ENCODE measurements around the gene CEBPG. TPM values are rescaled to one million over a fixed set of nuclear protein-coding genes. Genes with fewer than 3 reads are reported as not detected.

Gene CEBPG
- total RNA-seq, 1 experiment from 2014 or later, result 33.4 TPM

DNA sequence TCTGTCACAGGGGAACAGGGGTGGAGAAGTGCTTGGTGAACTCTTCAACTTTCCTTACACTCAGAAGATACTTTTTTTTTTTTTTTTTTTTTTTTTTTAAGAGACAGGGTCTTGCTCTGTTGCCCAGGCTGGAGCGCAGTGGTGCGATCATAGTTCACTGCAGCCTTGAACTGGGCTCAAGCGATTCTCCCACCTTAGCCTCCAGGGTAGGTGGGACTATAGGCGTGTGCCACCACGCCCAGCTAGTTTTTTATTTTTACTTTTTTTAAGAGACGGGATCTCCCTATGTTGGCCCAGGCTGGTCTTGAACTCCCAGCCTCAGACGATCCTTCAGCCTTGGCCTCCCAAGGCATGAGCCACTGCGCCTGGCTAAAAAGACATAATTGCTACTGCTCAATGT, 11.5 kb downstream of the CEBPG start:
- intact Hi-C loops (cut with micrococcal nuclease; ENCODE audit: unreplicated experiment), result no loop called here
- Histone ChIP-seq H3K4me3 (no peak overlapping the region), H2AFZ (no peak overlapping the region), H3F3A (ENCODE audit: insufficient read depth, low read depth) (peaks cover 25% of the 10 kb centered on the region; the same call in 1 of the 2 replicates), H3K27me3 (ENCODE audit: insufficient read depth, low read depth) (no peaks in the 10 kb centered on the region), H3K36me3 (ENCODE audit: low read depth) (peaks cover 21% of the 10 kb centered on the region), H3K4me2 (no peak overlapping the region), H3K27ac (no peak overlapping the region), H4K20me1 (ENCODE audit: insufficient read depth) (peaks cover 64% of the 10 kb centered on the region), H3K9me2 (ENCODE audit: insufficient read depth) (no peaks in the 10 kb centered on the region), H3K9me3 (ENCODE audit: insufficient read depth, low read depth) (no peaks in the 10 kb centered on the region), H3K4me1 (replicated peaks; ENCODE audit: insufficient read depth) (no peaks in the 10 kb centered on the region), H3K79me2 (ENCODE audit: low read depth) (peaks cover 41% of the 10 kb centered on the region)
- no peak for TF ChIP-seq EZH2 (IDR thresholded peaks at IDR 0.05; ENCODE audit: low read depth)
- TF ChIP-seq, protein P1, sequence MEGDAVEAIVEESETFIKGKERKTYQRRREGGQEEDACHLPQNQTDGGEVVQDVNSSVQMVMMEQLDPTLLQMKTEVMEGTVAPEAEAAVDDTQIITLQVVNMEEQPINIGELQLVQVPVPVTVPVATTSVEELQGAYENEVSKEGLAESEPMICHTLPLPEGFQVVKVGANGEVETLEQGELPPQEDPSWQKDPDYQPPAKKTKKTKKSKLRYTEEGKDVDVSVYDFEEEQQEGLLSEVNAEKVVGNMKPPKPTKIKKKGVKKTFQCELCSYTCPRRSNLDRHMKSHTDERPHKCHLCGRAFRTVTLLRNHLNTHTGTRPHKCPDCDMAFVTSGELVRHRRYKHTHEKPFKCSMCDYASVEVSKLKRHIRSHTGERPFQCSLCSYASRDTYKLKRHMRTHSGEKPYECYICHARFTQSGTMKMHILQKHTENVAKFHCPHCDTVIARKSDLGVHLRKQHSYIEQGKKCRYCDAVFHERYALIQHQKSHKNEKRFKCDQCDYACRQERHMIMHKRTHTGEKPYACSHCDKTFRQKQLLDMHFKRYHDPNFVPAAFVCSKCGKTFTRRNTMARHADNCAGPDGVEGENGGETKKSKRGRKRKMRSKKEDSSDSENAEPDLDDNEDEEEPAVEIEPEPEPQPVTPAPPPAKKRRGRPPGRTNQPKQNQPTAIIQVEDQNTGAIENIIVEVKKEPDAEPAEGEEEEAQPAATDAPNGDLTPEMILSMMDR (conservative IDR thresholded peaks at IDR 0.05), result no peak
- CTCF ChIA-PET, result no interaction called here
- POLR2A ChIA-PET (ENCODE audit: unreplicated experiment), result interaction anchor here (0.6 kb wide), 1 partner anchor 9 kb away, joined by 3 read pairs; no protein-coding TSS in a partner anchor
- DNase-seq, result no peak
- BruUV-seq (replicated peaks), result no TSS peak

DNA sequence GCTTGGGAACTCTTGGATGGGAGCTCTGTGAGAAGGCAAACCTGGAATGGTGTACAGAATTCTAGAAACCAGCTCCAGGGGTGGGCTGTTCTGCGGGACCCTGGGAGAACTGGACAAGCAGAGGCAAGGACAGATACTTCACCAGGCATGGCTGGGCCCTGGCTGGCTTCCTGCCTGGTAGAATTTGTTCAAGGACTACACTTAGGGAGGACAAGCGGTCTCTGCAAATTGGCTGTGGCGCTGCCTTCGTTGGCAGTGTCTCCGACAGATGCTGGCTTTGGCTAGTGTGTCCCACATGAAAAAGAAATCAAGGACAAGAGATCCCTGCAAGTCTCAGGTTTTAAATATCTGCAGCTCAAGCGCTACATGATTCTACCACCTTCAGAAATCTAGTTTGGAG, 12.4 kb downstream of the CEBPG start:
- DNase-seq, result no peak
- intact Hi-C loops (cut with micrococcal nuclease; ENCODE audit: unreplicated experiment), result no loop called here
- no peak overlapping the region for H3K4me3 ChIP-seq
- no peak for TF ChIP-seq EZH2 (IDR thresholded peaks at IDR 0.05; ENCODE audit: low read depth)
- TF ChIP-seq, protein P1 (conservative IDR thresholded peaks at IDR 0.05), result no peak
- H3K79me2 ChIP-seq (ENCODE audit: low read depth), result peaks cover 31% of the 10 kb centered on the region
- H3K4me2 ChIP-seq, result no peak overlapping the region
- H3K27me3 ChIP-seq (ENCODE audit: insufficient read depth, low read depth), result no peaks in the 10 kb centered on the region
- H3K27ac ChIP-seq, result no peak overlapping the region
- no TSS peak for BruUV-seq (replicated peaks)
- POLR2A ChIA-PET (ENCODE audit: unreplicated experiment), result no interaction called here
- H3F3A ChIP-seq (ENCODE audit: insufficient read depth, low read depth), result peaks cover 26% of the 10 kb centered on the region; the same call in 1 of the 2 replicates
- no peak overlapping the region for H2AFZ ChIP-seq
- H4K20me1 ChIP-seq (ENCODE audit: insufficient read depth), result peaks cover 61% of the 10 kb centered on the region
- H3K36me3 ChIP-seq (ENCODE audit: low read depth), result peaks cover 11% of the 10 kb centered on the region
- H3K4me1 ChIP-seq (replicated peaks; ENCODE audit: insufficient read depth), result no peaks in the 10 kb centered on the region
- H3K9me2 ChIP-seq (ENCODE audit: insufficient read depth), result no peaks in the 10 kb centered on the region
- CTCF ChIA-PET, result no interaction called here
- no peaks in the 10 kb centered on the region for H3K9me3 ChIP-seq (ENCODE audit: insufficient read depth, low read depth)

DNA sequence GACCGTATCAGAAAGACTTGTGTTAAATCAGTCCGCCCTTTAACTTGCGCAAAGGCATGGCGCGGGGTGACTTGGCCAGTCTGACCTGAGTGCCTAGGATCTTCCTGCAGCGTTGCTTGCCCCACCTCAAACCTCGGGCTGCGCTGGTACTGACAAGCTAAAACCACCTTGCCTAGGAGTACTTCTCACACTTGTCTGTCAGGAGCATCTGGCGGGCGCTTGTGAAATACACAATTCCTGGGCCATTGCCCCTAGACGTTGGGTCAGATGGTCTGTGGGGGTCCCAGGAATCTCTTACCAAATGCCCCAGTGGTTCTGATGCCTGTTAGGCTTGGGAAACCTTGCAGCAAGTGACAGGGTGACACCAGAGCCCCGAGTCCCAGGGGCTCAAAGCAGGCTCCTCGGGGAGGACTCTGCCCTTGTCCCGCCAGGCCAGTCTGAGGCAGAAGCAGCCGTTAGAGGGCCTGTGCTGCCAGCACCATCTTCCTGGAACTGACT, 12.9 kb downstream of the CEBPG start:
- H3K9me2 ChIP-seq (ENCODE audit: insufficient read depth), result no peaks in the 10 kb centered on the region
- H3K4me1 ChIP-seq (replicated peaks; ENCODE audit: insufficient read depth), result no peaks in the 10 kb centered on the region
- no peak for TF ChIP-seq EZH2 (IDR thresholded peaks at IDR 0.05; ENCODE audit: low read depth)
- TF ChIP-seq, protein P1 (conservative IDR thresholded peaks at IDR 0.05), result no peak
- ChIA-PET CTCF (no interaction called here), POLR2A (ENCODE audit: unreplicated experiment) (no interaction called here)
- H2AFZ ChIP-seq, result no peak overlapping the region
- H3K4me3 ChIP-seq, result no peak overlapping the region
- peaks cover 26% of the 10 kb centered on the region for H3K79me2 ChIP-seq (ENCODE audit: low read depth)
- no peak overlapping the region for H3K4me2 ChIP-seq
- no peak for DNase-seq
- intact Hi-C loops (cut with micrococcal nuclease; ENCODE audit: unreplicated experiment), result no loop called here
- H3K36me3 ChIP-seq (ENCODE audit: low read depth), result peaks cover 6% of the 10 kb centered on the region; the same call in 1 of the 2 replicates
- H3K27me3 ChIP-seq (ENCODE audit: insufficient read depth, low read depth), result no peaks in the 10 kb centered on the region
- H3K9me3 ChIP-seq (ENCODE audit: insufficient read depth, low read depth), result no peaks in the 10 kb centered on the region
- BruUV-seq (replicated peaks), result no TSS peak
- no peak overlapping the region for H3K27ac ChIP-seq
- peaks cover 24% of the 10 kb centered on the region; the same call in 1 of the 2 replicates for H3F3A ChIP-seq (ENCODE audit: insufficient read depth, low read depth)
- H4K20me1 ChIP-seq (ENCODE audit: insufficient read depth), result peaks cover 57% of the 10 kb centered on the region
